Measurements from ENCODE around the gene ARMC7. TPM values are rescaled to one million over a fixed set of nuclear protein-coding genes. Genes with fewer than 3 reads are reported as not detected.

The ARMC7 gene
- total and polyA plus RNA-seq, 7 donors = 3.2 to 18.9 (median 7.8) TPM

Small RNA genes within 50 kb of the gene (small RNA-seq; reads per million reads assigned to genes)
- gene AC111186.1 = 0 reads per million in 3 donors
- 0 reads per million in 3 donors for gene RF00019

Other genes with a start within 250 kb of the ARMC7 start
- gene FDXR, start 237.0 kb upstream of the ARMC7 start, total RNA-seq = 1 to 10 TPM; 3.0 to 8.6 (median 7.1) TPM
- 10 to 100 TPM; 10.8 to 26.9 (median 14.6) TPM for gene FDXR, start 237.0 kb upstream of the ARMC7 start, polyA plus RNA-seq
- not detected for gene FADS6, start 216.3 kb upstream of the ARMC7 start, total RNA-seq
- gene FADS6, start 216.3 kb upstream of the ARMC7 start, polyA plus RNA-seq = 1 to 10 TPM in 2 of 3 donors, under 1 TPM in 1; 0.06 to 1.8 (median 1.6) TPM
- not detected for gene USH1G, start 186.7 kb upstream of the ARMC7 start, total RNA-seq
- under 1 TPM in 1 of 3 donors, not detected in 2; 0.09 TPM for gene USH1G, start 186.7 kb upstream of the ARMC7 start, polyA plus RNA-seq
- gene OTOP2, start 185.7 kb upstream of the ARMC7 start, total RNA-seq = under 1 TPM in 2 of 4 donors, not detected in 2; 0.36 to 0.55 TPM
- 10 to 100 TPM in 1 of 3 donors, 1 to 10 TPM in 2; 4.8 to 21.0 (median 9.5) TPM for gene OTOP2, start 185.7 kb upstream of the ARMC7 start, polyA plus RNA-seq
- not detected for gene OTOP3, start 174.1 kb upstream of the ARMC7 start, total RNA-seq
- gene OTOP3, start 174.1 kb upstream of the ARMC7 start, polyA plus RNA-seq = 1 to 10 TPM in 1 of 3 donors, under 1 TPM in 2; 0.28 to 1.8 (median 0.60) TPM
- gene HID1, start 137.2 kb upstream of the ARMC7 start, total RNA-seq = 10 to 100 TPM in 1 of 4 donors, 1 to 10 TPM in 3; 7.1 to 21.6 (median 8.3) TPM
- gene HID1, start 137.2 kb upstream of the ARMC7 start, polyA plus RNA-seq = 10 to 100 TPM; 23.4 to 34.8 (median 33.8) TPM
- 10 to 100 TPM in 3 of 4 donors, 1 to 10 TPM in 1; 9.3 to 16.9 (median 10.3) TPM for gene CDR2L, start 122.3 kb upstream of the ARMC7 start, total RNA-seq
- 1 to 10 TPM; 2.4 to 3.7 (median 3.0) TPM for gene CDR2L, start 122.3 kb upstream of the ARMC7 start, polyA plus RNA-seq
- gene MRPL58, start 97.3 kb upstream of the ARMC7 start, total RNA-seq = 100 to 1,000 TPM in 1 of 4 donors, 10 to 100 TPM in 3; 46.3 to 104 (median 62.5) TPM
- 10 to 100 TPM; 36.6 to 56.9 (median 53.0) TPM for gene MRPL58, start 97.3 kb upstream of the ARMC7 start, polyA plus RNA-seq
- 100 to 1,000 TPM; 303 to 480 (median 367) TPM for gene ATP5PD, start 63.0 kb upstream of the ARMC7 start, total RNA-seq
- 100 to 1,000 TPM; 481 to 726 (median 592) TPM for gene ATP5PD, start 63.0 kb upstream of the ARMC7 start, polyA plus RNA-seq
- gene KCTD2, start 62.7 kb upstream of the ARMC7 start, total RNA-seq = 10 to 100 TPM; 19.6 to 25.5 (median 21.8) TPM
- 10 to 100 TPM; 12.5 to 24.0 (median 13.8) TPM for gene KCTD2, start 62.7 kb upstream of the ARMC7 start, polyA plus RNA-seq
- gene SLC16A5, start 22.0 kb upstream of the ARMC7 start, total RNA-seq = 10 to 100 TPM in 1 of 4 donors, 1 to 10 TPM in 3; 2.6 to 15.0 (median 6.4) TPM
- 10 to 100 TPM in 2 of 3 donors, 1 to 10 TPM in 1; 6.6 to 31.1 (median 13.4) TPM for gene SLC16A5, start 22.0 kb upstream of the ARMC7 start, polyA plus RNA-seq
- 100 to 1,000 TPM in 1 of 4 donors, 10 to 100 TPM in 3; 60.7 to 109 (median 82.4) TPM for gene NT5C, start 21.8 kb downstream of the ARMC7 start, total RNA-seq
- 100 to 1,000 TPM; 102 to 116 (median 110) TPM for gene NT5C, start 21.8 kb downstream of the ARMC7 start, polyA plus RNA-seq
- gene JPT1, start 44.5 kb downstream of the ARMC7 start, total RNA-seq = 10 to 100 TPM; 17.5 to 19.1 (median 18.8) TPM
- gene JPT1, start 44.5 kb downstream of the ARMC7 start, polyA plus RNA-seq = 100 to 1,000 TPM; 361 to 627 (median 471) TPM
- gene SUMO2, start 73.0 kb downstream of the ARMC7 start, total RNA-seq = 100 to 1,000 TPM in 1 of 4 donors, 10 to 100 TPM in 3; 63.0 to 109 (median 87.1) TPM
- 100 to 1,000 TPM in 2 of 3 donors, 10 to 100 TPM in 1; 69.9 to 130 (median 117) TPM for gene SUMO2, start 73.0 kb downstream of the ARMC7 start, polyA plus RNA-seq
- gene NUP85, start 95.7 kb downstream of the ARMC7 start, total RNA-seq = 10 to 100 TPM; 21.1 to 32.2 (median 29.7) TPM
- gene NUP85, start 95.7 kb downstream of the ARMC7 start, polyA plus RNA-seq = 10 to 100 TPM; 31.0 to 48.6 (median 42.8) TPM
- 10 to 100 TPM; 16.0 to 22.1 (median 17.9) TPM for gene GGA3, start 151.6 kb downstream of the ARMC7 start, total RNA-seq
- 10 to 100 TPM; 10.2 to 35.8 (median 12.0) TPM for gene GGA3, start 151.6 kb downstream of the ARMC7 start, polyA plus RNA-seq
- 10 to 100 TPM; 26.6 to 51.5 (median 39.2) TPM for gene MRPS7, start 151.9 kb downstream of the ARMC7 start, total RNA-seq
- gene MRPS7, start 151.9 kb downstream of the ARMC7 start, polyA plus RNA-seq = 10 to 100 TPM; 73.3 to 96.4 (median 73.4) TPM
- 10 to 100 TPM; 18.1 to 40.7 (median 26.2) TPM for gene MIF4GD, start 161.3 kb downstream of the ARMC7 start, total RNA-seq
- 10 to 100 TPM; 15.0 to 33.5 (median 19.0) TPM for gene MIF4GD, start 161.3 kb downstream of the ARMC7 start, polyA plus RNA-seq
- 10 to 100 TPM in 3 of 4 donors, 1 to 10 TPM in 1; 8.7 to 19.6 (median 14.7) TPM for gene SLC25A19, start 179.5 kb downstream of the ARMC7 start, total RNA-seq
- gene SLC25A19, start 179.5 kb downstream of the ARMC7 start, polyA plus RNA-seq = 10 to 100 TPM in 2 of 3 donors, 1 to 10 TPM in 1; 5.4 to 20.1 (median 12.0) TPM

Data from sigmoid colon (tissue), 7 donors.